NCI-H748 (cell line): ENCODE results near the gene PSMD8.

Experiments used
- DNase-seq: peaks from one replicate; lab custom pipeline; 2025; ENCODE audit not compliant: unreplicated experiment; lab: John Stamatoyannopoulos, UW

The PSMD8 gene

DNA sequence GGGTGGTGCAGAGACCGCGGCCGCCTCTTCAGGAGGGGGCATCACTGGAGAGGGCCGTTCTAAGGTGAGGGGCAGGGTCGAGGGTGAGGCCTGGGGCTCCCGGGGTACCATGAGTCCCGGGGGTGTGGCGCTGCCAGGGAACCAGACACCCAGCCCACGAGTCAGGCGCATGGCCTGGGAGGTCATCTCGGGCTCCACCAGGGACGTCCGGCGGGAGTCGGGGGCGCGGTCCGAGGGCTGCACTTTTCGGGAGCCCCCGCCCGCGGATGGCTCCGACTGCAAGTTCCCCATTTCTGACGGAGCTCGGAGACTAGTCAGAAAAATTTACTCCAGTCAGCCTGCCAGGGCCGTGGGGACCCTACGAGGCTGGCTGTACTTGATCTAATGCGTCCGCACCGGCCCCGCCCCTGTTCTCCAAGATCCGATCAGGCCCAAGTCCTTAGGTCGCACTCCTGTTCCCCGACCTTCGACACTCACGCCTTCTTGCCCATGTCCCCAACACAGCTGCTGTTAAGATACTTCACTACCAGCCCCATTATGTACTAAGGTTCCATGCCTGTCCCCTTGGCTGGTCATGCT is 12.7 kb downstream of the PSMD8 start:
- no peak for DNase-seq

DNA sequence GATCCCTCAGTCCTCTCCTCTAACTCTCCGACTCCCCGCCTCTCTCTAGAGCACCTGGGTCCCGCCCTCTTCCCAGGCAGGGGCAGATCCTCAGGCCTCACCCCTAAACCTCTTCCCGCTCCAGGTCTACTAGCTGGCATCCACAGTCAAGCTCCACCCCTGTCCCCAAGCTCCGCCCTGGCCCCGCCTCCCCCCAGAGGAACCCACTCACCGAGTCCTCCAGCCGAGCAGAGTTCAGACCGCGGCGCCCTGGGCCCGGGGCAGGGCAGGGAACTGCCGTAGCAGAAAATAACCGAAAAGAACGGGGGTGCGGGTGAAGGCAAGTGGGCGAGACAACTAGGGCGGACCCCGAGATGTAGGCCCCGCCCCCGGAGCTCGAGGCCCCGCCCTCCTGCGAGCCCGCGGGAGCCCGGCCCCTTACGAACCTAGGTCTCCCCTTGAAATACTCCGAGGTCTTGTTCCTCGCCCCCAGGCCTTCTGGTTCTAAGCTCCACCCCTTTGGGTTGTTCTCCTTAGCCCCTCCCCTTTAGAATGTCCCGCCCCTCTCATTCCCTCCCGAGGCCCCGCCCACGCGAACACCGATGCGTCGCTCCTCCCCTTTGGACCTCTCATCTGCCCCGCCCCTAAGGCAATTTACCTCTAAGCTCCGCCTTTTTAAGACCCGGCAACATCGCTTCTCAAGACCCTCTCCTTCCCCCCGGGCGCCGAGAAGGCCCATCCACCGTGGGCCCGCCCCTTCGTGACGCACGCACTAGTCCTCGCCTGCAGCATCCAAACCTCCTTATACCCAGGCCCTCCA is 13.4 kb downstream of the PSMD8 start, which contains the start of gene GGN:
TSS of gene GGN (minus strand) at position 485 of the 799 bp plus-strand sequence. CDS start 773 bp downstream, outside the sequence.
- peak; percentile 96 for DNase-seq

DNA sequence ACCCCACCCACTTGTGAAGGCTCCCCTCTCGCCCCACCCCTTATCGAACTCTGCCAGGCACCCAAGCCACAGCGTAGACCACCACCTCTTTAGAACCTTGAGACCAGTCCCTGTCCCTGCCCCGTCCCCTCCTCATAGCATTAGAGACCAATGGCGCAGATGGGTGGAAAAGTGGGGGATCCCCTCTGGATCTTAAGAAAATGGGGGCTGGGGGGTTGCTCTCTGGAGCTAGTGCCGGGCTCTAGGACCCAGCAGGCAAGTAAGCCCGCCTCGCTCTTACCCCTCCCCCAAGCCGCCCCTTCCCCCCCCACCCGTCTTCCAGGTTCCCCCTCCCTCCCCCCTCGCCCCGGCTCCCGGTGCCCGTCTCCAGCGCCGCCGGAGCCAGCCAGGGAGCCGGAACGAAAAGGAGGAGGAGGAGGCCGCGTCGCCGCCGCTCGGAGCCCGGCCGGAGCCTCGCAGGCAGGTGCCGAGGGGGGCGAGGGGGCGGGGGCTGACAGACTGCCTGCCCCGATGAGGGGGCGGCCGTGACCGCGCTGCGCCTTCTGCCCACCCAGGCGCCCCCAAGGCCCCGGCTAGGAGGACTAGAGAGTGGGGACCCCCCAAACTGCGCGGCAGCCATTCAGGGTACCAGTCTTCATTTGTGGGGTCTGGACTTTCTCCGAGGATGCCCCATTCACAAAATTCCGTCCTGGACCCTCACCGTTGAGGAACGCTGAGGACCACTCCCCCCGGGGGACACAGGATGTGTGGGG is 14.2 kb downstream of the PSMD8 start, which contains the start of gene SPRED3:
TSS of gene SPRED3 (plus strand) at position 349 of the 752 bp plus-strand sequence. CDS start 1,606 bp downstream, outside the sequence.
- peak; percentile 87 for DNase-seq

DNA sequence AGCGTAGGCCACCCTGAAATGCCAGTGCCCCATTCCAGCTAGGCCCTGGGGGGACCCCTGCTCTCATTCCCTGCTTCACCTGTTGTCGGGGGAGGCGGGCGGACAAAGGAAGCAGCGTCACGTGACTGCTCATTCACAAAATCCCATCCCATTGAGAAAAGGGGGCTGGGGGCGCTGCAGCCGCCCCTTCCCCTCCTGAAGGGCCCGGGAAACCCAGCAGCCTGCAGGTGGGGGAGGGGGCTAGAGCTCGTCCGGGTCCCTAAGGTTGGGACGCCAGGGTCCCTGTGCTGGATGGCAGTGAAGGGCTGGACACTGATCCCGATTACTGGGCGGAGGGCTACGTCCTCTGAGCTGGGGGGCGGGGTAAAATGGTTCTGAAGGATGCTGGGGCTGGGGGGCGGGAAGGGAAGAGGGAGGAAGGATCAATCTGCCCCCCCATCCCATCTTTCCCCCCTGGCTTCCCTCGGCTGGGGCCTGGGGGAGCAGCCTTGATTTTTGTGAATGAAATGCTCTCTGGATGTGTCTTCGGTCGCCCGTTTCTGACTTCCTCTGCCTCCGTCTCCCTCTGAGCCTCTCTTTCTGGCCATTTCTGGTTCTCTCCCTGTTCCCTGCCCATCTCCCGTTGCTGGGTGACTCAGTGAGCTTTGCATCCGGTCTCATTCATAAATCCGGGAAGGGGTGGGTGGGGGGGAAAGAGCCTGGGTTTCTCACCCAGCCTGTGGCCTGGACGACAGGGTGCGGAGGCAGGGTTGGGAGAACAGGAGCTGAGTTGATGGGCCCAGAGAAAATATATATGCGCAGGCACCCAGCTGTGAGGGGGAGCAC is 14.9 kb downstream of the PSMD8 start:
- peak; percentile 69 for DNase-seq

DNA sequence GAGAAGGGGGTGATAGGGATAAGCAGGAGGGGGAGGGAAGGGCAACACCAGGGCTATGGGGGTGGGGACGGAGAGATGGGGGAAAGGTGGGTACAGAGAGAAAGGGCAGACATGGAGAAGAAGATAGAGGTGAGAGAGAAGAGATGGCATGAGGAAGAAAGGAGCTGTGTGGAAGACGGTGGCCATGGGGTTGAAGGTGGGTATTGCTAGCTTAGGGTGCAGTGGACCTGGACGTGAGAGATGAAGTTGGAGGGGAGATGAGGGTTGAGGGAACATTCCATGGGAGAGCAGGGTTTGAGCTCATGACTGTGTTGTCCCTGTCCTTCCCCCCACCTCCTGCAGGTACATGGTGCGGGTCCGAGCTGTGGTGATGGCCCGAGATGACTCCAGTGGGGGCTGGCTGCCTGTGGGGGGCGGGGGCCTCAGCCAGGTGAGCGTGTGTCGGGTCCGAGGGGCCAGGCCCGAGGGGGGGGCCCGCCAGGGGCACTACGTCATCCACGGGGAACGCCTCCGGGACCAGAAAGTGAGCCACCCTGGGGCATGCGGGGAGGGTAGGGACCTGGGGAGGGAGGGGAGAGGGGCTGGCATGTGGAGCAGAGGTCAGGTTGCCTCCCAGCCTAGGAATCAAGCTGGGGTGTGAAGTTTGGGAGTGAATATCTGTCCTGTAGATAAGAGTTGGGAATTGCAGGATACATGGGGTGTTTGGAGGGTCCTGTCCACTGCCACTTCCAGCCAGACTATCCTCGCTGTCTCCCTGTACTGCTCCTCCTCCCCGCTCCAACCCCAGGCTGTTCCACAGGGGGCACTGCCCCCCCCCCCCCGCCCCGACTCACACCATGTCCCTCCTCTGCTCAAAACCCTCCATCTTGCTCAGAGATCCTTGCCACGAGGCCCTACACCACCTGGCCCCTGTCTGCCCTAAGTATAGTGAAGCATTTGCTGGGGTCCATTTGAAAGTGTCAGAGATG is 15.9 kb downstream of the PSMD8 start:
- no peak for DNase-seq

DNA sequence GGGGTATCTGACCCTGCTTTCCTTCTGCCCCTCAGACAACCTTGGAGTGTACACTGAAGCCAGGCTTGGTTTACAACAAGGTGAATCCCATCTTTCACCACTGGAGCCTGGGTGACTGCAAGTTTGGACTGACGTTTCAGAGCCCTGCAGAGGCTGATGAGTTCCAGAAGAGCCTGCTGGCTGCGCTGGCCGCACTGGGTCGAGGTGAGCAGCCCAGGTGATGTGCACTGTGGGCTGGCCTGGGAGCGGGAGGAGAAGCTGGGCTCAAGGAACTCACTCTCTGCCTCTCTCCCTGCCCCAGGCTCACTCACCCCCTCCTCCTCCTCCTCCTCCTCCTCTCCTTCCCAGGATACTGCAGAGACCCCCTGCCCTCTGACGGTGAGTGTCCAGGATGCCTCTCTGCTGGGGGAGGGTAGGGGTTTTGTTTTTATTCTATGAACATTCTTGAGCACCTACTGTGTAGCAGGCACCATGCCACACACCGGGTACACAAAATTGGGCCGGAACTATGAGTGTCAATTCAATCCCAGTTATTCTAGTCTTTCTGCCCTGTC is 17.6 kb downstream of the PSMD8 start:
- no peak for DNase-seq

DNA sequence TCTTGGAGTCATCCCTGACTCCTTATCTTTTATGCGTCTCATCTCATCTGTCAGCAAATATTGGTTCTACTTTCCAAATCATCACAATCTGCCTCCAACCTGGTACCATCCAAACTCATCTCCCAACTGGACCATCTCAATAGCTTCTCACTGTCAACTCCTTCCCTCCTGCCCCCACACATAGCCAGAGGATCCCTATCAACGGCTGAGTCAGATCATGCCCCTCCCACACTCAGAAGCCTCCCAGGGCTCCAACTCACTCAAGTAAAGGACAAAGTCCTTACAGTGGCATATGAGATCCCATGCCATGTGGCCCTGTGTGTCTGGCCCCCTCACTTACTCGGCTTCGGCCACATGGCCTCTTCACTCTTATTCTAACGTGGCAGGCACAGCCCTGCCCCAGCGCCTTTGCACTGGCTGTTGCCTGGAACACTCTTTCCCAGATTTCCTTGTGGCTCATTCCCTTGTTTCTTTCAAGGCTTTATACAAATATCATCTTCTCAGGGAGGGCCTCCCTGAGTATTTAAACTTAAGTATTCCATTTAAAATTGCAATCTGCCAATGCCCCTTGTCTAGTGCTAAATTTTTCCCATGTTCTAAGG is 18.4 kb downstream of the PSMD8 start:
- no peak for DNase-seq

DNA sequence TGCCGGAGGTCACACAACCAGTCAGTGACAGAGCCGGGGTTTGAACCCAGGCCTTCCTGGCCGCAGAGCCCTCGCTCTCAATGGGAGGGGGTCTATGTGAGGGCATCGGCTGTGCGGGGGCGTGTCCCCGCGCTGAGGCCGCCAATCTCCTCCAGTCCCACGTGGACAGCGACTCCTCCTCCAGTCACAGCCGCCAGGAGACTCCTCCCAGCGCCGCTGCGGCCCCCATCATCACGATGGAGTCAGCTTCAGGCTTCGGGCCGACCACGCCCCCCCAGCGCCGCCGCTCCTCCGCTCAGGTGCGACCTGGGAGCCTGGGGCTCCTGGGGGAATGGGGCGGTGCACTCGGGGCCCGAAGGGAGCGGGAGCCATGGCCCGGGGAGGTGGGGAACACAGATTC is 20.1 kb downstream of the PSMD8 start:
- DNase-seq = peak; percentile 74

DNA sequence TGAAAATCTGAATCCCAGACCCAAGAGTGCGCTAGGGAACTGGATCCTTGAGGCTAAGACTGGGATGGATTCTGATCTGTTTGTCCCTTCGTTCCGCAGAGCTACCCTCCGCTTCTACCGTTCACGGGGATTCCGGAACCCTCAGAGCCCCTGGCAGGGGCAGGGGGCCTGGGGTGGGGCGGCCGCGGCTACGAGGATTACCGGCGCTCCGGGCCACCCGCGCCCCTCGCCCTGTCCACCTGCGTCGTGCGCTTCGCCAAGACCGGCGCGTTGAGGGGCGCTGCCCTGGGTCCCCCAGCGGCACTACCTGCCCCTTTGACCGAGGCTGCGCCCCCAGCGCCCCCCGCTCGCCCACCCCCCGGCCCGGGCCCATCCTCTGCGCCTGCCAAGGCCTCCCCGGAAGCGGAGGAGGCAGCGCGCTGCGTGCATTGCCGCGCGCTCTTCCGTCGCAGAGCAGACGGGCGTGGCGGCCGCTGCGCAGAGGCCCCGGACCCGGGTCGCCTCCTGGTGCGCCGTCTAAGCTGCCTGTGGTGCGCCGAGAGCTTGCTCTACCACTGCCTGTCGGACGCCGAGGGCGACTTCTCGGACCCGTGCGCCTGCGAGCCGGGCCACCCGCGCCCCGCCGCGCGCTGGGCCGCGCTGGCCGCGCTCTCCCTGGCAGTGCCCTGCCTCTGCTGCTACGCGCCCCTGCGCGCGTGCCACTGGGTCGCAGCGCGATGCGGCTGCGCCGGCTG is 21.2 kb downstream of the PSMD8 start:
- no peak for DNase-seq

DNA sequence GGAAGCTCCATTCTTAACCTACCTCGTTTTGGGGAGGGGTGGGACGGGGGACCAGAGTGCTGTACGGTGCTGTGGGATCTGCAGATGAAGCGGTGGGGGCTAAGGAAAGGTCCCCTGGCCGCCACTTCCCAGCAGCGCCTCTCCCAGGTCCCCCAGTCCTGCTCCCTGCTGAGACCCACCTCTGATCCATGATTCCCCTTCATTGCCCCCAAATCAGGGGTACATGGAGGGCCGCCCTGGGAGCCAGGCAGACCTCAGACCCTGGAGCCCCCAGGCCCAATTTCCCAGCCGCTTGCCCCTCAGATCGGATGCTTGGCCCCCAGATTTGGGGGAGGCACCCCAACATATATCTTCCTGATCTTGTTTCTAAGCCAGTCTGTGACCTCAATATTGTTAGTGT is 24.7 kb downstream of the PSMD8 start:
- DNase-seq = no peak

DNA sequence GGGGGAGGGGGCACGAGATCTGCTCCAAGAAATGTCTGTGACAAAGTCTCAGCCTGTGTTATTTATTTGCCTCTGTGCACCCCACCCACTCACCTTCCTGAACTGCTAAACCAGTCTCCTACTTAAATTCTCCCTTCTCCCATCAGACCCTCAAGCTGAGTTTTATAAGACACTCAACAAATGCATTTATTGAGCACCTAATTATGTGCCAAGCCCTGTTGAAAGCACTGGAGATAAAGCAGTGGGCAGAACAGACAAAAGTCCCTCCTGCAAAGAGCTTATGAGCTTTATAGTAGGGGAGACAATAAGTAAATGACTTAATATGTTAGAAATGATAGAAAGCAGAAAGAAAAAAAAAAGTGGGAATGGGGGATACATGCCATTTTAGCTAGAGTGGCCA is 25.2 kb downstream of the PSMD8 start:
- DNase-seq = no peak

DNA sequence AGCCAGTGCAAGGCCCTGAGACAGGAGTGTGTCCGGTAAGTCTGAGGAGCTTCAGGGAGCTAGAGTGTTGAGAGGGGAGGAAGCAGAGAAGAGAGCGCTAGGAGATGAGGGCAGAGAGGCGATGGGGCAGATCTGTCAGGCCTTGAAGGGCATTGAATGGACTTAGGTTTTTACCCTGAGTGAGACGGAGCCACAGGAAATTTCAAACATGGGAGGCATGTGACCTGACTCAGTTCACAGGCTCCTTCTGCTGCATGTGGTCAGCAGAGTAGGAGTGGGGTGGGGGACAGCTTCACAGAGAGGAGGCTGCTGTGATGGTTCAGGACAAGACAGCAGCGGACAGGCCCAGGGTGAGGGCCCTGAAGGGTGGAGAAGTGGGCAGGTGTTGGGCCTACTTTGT is 26.0 kb downstream of the PSMD8 start:
- no peak for DNase-seq

DNA sequence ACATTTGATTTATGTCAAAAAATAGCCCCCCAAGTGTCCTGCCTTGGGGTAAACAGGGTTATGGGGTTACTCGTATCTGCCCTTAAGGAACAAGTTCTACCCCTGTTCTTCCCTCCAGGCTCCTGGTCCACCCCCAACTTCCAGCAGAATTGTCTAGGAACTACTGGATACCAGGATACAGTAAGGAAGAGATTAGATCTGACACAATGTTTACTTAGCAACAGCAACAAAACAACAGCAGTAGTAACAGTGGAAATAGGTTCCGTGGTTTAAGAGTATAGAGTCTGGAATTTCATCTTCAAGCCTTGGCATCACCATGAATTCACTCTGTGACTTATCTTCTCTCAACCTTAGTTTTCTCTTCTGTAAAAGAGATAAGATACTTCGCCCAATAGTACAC is 26.8 kb downstream of the PSMD8 start:
- no peak for DNase-seq

DNA sequence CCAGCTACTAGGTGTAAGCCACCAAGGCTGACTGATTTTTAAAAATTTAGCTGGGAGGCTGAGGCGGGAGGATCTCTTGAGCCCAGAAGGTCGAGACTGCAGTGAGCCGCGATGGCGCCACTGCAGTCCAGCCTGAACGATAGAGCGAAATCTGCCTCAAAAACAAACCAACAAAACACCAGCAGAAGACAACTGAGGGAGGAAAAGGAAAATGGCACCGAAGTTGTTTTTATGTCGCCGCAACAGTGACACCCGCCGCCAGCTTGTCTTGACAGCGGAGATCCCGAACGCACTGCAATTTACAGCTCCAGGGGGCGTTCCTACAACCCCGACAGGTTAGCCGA is 28.2 kb downstream of the PSMD8 start:
- no peak for DNase-seq

DNA sequence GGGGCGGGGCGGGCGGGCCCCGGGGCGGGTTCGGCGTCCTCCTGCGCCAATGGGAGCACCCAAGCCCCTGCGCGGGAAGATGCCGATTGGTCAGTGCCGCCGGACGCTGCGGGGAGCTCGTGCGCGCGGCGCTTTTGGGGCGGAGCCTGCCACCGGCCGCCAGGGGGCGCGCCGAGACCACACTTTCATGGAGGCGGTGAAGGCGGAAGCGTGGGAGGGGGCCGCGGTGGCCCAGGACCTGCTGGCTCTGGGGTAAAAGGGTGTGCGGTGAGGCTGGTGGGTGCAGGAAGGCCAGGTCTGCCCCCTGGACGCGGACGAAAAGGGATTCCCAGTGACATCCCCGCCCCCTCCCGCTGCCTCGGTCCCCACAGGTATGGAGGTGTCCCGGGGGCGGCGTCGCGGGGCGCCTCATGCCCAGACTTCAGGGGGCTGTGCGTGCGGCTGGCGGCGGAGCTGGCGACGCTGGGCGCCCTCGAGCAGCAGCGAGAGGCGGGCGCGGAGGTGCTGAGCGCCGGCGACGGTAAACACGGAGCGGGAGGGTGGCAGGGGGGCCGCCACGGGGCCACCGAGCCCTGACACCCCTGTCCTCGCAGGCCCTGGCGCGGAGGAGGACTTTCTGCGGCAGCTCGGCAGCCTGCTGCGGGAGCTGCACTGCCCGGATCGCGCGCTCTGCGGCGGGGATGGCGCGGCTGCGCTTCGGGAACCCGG is 28.8 kb downstream of the PSMD8 start, which contains the start of gene FAM98C:
TSS of gene FAM98C (plus strand) at position 127 of the 708 bp plus-strand sequence. CDS start at position 188, 61 bp downstream.
- DNase-seq = peak; percentile 99

DNA sequence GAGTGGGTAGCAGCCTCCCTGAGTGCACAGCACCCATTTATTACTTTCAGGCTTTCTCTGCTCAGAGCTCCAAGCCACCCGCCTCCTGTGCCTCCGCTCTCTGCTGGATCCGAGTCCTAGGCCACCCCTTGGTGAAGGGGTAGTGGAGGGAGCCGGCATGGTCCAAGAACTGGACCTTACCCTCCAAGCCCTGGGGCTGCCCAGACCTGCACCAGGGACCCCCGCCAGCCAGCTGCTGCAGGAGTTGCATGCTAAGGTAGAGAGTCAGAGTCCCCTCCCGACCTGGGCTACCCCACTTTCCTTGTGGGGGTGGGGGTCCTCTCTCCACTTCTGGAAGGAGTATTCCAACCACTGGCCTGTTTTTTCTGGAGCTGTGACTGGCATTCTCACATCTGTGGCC is 30.5 kb downstream of the PSMD8 start:
- DNase-seq = no peak

DNA sequence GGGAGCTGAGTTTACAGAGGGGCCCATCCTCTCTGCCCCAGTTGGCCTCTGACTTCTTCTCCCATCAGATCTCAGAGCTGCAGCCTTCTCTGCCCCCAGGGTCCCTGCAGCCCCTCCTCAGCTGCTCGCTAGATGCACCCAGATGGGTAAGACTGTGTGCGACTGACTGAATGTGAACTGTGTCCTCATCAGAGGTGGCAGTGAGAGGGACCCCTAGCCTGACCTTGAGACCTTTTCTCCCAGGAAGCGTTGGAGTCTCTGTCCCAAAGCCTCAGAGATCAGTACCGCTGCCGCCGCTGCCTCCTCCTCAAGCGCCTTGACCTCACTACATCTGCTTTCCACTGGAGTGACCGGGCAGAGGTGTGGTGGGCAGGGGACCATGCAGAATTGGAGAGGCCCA is 30.9 kb downstream of the PSMD8 start:
- DNase-seq = no peak

DNA sequence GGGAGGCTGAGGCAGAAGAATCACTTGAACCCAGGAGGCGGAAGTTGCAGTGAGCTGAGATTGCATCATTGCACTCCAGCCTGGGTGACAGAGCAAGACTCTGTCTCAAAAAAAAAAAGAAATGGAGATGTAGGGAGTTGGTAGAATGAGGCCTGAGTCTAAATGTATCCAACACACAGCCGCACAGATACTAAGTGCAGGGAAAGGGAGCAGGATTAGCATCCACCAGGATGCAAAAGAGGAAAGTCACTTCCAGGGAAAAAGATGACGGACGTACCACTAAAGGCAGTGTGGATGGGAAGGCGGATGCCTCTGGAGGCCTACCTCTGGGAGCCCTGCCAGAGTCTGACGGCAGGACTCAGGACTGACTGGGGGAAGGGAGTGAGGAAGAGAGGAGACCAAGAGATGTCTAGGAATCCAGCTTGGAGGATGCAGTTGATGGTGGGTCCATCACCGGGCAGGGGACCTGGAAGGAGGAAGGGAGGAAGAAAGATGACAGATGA is 35.3 kb downstream of the PSMD8 start:
- DNase-seq = no peak
